Limb (tissue), 2 donors: Measurements from ENCODE around the gene DCAF12.
A peak's percentile ranks its signal among the peaks of the same experiment; 100 is the strongest.
"Not testable (repeated sequence)": the region's sequence is repeated elsewhere in the genome, so short reads cannot be mapped to it uniquely, and the experiment has no call there.

Experiments used
- DNase-seq, 2 donors: peaks; one replicate each; pipeline ENCODE4 v3.0.0-alpha.2; 2016; ENCODE audit errors: extremely low spot score in 2 of 2

DCAF12 gene

DNA sequence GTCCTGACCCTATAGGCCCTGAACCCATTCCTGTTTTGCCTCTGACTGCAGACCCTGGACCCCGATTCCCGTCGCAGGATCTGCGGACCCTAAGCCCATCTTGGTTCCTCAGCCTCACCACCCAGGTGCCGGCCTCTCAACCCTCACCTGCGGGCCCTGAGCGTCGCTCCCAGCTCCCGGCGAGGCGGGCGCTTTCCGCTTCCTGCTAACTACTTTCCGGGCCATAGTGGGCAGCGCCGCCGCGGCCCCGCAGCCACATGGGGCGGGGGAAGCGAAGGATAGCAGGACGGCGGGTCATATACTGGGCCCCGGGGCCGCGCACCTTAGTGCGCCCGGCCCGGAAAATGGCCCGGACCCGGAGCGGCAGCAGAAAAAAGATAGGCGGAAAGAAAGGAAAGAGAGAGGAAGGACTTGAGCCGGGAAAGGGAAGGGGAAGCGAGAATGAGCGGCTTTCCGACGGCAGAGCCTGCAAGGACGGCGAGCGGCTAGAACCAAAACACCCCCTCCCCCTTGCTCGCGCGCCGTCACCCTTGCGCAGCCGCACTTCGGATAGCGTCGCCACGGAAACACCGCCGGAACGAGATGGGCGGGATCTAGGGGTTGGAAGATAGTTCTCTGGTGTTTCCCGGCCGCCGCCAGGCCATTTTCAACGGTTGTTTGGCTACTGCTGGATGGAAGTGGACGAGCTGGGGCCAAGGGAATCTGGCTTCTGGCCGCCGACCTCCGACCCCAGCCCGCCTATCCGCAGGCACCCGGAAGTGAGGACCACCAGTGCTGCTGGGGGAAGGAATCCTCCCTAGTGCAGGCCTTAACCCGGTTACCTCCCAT is at the start of gene DCAF12:
Gene DCAF12 (minus strand): TSS at position 492 of the 828 bp plus-strand sequence. CDS start 267 bp downstream, at position 225.
- peak; percentile 95 to 96 for DNase-seq

DNA sequence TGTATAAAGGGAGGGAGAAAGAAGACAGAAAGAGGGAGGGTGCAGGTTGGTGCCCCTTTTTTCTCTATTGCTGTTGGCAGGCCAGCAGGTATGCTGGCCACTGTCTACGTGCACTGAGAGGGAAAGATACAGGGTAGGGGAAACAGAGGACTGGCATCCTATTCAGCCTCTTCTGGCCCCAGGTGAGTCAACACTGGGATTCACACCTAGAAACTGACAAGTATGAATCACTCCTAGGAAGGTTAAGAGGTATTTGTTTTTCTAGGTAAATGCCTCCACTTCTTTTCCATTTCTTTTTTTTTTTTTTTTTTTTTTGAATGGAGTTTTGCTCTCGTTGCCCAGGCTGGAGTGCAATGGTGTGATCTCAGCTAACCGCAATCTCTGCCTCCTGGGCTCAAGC is 49.6 kb upstream of the DCAF12 start:
- DNase-seq = no peak

DNA sequence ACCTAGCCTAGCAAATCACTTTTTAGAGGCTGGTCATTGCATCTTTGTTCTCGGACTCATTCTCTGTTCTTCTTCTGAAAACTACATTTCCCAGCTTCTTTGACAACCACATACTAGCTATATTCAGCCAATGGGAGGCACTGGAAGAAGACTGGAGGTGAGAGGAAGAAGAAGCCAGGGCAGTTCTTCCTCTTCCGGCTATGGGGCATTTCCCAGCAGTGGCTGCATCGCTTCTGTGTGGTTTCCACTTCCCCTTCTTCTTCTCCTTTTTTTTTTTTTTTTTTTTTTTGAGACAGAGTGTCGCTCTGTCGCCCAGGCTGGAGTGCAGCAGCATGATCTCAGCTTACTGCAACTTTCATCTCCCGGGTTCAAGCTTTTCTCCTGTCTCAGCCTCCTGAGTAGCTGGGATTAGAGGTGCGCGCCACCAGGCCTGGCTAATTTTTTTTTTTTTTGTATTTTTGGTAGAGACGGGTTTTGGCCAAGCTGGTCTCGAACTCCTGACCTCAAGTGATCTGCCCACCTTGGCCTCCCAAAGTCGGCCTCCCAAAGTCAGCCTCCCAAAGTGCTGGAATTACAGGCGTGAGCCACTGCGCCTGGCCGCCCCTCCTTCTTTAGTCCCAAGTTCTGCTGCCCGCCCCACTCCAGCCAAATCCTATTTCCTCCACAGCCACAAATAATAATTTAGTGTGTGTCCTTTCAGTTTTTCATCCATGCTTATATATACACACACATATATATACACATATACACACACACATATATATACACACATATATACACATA is 45.4 kb upstream of the DCAF12 start:
- DNase-seq = no peak

DNA sequence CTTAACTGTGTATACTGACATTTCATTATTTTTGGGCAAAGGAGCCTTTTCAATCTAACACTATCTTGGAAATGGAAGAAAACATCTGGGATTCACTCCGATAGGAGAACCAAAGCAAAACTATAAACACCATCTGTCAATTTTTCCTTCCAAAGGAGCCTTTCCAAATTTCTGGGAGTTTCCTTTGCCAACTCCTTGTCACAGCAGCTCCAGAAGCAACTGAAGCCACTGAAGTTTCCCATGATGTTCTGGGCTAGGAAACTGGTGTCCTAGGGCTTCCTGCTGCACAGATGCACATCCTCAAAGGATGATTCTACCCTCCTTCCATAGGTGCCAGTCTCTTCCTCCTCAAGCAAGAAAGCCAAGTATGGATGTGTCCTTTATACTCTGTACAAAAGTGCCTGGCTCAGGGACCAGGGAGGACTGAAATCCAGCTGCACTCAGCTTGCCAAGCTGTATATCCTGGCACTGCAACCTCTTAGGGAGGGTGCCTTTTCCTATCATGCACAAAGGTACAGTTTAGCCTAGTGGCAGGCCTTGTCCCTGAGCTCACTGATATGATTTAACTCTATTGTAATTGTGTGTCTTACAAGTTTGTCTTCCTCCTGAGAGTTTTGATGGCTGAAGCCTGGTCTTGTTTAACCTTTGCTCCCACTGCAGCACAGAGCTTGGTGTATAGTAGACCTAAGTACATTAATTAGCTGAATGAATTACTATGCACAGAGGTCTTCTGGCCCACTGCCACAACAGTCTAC is 43.9 kb upstream of the DCAF12 start:
- no peak for DNase-seq

DNA sequence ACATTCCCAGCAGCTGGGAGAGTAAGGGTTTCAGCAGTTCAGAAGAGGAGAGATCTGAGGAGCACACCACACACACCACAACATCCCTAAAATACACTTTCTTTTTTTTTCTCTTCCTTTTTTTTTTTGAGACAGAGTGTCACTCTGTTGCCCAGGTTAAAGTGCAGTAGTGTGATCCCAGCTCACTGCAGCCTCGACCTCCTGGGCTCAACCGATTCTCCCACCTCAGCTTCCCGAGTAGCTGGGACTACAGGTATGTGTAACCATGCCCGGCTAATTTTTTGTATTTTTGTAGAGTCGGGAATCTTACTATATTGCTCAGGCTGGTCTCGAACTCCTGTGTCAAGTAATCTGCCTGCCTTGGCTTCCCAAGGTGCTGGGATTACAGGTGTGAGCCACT is 42.6 kb upstream of the DCAF12 start:
- DNase-seq = no peak

DNA sequence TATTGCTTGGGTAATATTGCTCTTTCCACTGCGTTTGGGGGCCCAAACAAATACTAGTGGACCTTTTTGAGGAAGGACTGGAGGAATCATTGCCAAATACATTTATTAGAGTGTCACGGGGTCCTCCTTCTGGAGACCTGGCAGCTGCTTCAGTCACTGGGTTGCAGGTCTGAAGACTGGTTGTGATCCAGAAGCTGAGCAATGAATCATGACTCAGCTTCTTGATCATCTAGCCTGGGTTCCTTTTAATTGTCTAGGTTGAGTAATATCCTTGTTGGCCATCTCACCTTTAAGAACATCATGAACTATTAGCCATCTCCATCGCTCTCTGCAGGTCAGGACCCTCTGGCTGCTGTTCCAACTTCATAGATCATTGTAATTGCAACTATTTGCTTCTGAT is 36.9 kb upstream of the DCAF12 start:
- DNase-seq = no peak

DNA sequence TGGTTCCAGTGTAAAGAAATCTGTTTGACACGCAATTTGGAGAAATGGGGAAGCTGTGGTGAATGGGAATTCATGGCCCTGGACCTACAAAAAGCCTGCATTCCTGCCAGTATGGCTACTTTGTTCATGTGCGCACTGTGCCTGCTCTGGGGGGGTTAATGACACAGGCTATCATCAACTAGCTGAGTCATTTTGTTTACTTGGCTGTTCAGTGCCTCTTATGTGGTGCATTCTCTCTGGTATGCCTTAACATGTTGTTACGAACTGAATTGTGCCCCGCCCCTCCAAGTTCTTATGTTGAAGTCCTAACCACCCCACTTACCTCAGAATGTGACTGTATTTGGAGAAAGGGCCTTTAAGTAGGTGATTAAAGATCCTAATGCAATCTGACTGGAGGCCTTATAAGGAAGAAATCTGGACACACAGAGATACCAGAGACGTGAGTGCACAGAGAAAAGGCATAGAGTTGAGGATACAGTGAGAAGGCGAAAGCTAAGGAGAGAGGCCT is 31.9 kb upstream of the DCAF12 start:
- no peak for DNase-seq

DNA sequence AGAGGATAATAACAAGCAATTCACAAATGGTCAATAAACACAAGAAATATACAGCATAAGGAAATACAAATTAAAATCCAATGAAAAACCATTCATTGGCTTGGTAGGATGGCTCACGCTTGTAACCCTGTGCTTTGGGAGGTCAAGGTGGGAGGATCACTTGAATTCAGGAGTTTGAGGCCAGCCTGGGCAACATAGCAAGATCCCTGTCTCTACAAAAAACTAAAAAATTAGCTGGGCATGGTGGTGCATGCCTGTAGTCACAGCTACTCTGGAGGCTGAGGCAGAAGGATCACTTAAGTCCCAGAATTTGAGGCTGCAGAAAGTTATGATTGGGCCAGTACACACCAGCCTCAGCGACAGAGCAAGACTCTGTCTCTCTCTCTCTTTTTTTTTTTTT is 31.4 kb upstream of the DCAF12 start:
- DNase-seq = no peak

DNA sequence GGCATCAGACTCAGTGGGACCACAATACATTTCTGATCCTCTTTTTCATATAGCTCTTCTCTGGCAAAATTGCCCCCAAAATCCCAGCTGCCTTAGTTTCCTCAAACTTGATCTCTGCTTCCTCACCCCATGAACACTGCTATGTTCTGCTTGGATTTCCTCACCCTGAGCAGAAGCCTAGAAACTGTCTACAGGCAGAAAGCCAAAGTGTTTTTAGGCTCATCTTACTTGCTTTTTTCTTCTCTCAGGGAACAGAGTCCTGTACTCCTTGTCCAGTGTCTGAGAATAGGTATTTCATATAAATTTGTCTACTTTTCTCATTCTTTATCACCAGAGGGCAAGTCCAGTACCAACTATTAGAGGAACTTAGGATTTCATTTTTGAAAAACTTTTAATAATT is 30.8 kb upstream of the DCAF12 start:
- no peak for DNase-seq

DNA sequence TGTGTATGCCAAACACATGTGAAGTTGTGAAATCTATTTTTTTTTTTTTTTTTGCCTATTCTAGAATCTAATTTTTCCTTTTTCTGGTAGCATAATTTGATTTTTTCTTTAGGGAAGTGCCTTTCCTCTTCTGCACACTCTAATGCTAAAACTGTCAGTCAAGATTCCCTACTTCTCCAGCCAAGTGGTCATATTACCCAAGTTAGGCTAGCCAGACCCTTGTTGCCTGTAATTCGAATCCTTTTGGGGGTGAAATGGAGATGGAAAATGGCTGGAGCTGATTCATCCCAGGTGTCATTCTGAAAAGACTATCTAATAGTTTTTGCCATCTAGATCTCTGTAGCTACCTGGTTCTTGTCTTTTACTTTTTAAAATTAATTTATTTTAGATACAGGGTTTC is 27.6 kb upstream of the DCAF12 start:
- DNase-seq = no peak

DNA sequence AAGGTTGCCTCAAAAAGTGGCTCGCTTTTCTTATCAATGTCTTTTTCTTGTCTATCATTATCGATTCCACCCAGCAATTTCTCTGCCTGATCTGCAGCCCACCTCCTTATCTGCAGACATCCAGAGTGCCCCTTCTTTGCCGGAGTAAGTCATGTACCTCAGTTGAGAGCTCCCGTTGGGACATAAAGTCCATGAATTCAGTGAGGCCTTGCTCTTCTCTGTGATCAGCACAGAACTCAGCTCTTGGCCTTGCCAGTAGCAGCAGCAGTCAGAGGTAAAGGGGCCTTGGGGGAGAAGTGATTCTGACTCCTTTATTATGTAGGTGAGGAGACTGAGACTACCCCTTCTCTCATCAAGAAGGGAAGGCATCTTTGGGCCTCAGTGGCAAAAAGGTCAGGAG is 24.9 kb upstream of the DCAF12 start:
- no peak for DNase-seq

DNA sequence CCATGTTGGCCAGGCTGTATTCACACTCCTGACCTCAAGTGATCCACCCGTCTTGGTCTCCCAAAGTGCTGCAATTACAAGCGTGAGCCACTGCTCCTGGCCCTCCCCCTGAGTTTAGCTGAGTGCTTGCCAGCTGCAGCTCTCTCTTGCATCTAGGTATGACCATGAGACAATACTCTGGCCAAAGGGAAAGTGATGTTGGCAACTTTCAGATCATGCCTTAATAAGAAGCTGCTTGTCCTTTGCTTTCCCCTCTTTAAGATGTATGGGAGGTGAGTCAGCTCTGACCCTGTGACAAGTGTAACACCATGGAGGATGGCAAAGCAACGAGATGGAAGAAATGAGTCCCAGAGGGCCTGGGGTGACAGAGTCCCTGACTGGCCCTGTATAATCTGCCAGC is 18.7 kb upstream of the DCAF12 start:
- no peak for DNase-seq

DNA sequence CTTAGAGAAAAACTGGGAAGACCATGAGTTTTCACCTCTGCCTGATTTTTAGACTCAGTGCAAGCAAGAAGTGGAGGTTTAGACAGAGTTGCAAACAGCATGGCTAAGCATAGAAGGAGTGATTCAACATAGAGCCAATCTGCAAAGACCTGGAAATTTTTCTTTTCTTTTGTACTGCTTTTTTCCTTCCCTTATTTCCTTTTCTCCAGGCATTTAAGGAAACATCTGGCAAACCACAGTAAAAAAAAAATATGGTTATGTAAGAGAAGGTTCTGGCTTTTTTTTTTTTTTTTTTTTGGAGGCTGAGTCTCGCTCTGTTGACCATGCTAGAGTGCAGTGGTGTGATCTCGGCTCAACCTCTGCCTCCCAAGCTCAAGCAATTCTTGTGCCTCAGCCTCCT is 16.6 kb upstream of the DCAF12 start:
- no peak for DNase-seq

DNA sequence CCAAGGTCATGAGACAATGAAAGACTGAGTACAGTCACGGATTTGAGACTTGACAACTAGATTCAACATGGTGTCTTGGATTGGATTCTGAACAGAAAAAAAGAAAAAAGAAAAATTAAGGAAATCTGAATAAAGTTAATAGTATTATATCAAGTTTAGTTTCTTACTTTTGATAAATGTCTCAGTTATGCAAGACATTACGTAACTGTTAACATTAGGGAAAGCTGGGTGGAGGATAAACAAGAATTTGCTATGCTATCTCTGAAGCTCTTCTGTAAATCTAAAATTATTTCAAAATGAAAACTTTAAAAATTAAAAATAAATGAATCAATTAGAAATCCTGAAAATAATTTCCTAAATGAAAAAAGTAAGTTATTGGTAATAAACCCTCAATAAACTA is 14.4 kb upstream of the DCAF12 start:
- DNase-seq = no peak

DNA sequence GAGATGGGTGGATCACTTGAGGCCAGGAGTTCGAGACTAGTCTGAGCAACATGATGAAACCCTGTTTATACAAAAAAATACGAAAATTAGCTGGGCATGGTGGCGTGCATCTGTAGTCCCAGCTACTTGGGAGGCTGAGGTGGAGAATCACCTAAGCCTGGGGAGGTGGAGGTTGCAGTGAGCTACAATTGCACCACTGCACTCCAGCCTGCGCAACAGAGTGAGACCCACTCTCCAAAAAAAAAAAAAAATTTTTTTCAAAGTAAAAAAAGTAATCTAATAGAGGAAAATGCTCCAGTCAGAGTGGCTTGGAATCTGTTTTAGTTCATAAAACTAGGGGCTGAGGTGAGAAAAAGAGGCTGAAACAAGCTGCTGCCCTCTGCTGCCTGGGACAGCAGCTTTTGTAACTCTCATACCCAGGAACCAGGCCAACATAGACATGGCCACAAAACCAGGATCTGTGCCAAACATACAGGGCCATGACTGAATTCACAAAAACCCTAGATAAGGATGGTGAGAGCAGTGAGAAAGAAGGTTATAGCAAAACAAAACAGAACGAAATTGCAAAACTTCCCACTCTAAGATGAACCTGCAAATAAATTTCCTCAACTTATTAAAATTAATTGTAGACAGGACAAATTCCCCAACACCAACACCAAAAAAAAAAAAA is 13.1 kb upstream of the DCAF12 start:
- DNase-seq = peak in 1 of 2 donors; percentile 15

DNA sequence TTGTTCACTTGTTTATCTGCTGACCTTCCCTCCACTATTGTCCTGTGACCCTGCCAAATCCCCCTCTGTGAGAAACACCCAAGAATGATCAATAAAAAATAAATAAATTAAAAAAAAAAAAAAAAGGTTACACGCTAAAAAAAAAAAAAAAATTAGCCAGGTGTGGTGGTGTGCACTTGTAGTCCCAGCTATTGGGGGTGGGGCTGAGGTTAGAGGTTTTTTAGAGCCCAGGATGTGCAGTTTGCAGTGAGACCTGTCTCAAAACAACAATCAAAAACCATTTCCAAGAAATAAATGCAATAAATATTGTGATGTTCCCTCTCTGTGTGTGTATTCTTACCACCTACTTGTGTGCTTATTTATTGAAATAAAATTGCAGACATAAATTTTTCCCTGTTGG is 12.1 kb upstream of the DCAF12 start:
- DNase-seq = not testable (repeated sequence)

DNA sequence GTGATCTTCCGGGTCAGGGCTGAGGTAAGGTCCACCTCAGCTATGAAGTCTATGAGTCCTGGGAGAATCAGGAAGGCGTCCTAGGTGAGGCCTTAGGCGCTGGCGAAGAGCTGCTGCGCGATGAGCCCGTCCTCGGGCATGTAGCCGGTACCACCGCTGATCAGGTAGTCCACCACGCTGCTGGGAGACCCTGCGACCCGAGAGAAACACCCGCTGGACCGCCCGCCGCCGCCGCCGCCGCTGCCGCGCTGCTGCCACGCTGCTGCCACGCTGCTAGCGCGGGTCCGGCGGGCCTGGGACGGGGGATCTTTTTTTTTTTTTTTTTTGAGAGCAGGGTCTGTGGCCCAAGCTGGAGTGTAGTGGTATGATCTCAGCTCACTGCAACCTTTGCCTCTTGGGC is 8.0 kb upstream of the DCAF12 start:
- DNase-seq = no peak

DNA sequence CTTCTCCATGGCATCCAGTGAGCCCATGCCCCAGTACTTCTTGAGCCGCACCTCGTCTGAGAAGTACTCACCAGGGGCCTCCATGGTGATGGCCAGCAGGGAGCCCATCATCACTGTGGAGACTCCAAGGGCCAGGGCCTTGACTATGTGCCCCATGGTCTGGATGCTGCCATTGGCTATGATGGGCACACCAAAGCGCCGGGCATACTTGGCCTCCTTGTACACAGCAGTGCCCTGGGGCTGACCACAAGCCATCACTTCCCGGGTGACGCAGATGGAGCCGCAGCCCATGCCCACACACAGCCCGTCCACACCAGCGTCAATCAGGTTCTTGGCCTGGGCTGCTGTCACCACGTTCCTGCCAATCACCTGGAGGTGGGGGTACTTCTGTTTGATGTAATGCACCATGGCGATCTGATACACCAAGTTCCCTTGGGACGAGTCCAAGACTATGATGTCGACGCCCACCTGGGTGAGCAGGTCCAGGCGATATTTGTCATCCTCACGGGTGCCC is 7.0 kb upstream of the DCAF12 start:
- no peak for DNase-seq

DNA sequence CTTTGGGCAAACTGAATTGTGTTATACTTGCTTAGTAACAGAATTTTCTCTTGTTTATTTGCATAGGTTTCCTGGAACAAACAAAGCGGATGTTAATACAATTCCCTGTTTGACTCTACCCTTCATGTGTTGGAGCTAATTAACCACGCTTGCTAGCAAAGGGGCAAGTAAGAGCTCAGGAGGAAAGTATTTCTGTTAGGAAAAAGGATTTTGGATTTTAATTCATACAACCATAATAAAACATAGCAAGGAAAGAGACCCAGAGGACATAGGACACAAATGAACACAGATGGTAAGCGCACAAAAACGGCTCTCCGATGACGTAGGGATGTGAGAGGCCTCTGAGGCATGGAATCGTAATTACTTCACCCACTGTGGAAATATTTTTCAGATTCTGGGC is 5.1 kb upstream of the DCAF12 start:
- no peak for DNase-seq

DNA sequence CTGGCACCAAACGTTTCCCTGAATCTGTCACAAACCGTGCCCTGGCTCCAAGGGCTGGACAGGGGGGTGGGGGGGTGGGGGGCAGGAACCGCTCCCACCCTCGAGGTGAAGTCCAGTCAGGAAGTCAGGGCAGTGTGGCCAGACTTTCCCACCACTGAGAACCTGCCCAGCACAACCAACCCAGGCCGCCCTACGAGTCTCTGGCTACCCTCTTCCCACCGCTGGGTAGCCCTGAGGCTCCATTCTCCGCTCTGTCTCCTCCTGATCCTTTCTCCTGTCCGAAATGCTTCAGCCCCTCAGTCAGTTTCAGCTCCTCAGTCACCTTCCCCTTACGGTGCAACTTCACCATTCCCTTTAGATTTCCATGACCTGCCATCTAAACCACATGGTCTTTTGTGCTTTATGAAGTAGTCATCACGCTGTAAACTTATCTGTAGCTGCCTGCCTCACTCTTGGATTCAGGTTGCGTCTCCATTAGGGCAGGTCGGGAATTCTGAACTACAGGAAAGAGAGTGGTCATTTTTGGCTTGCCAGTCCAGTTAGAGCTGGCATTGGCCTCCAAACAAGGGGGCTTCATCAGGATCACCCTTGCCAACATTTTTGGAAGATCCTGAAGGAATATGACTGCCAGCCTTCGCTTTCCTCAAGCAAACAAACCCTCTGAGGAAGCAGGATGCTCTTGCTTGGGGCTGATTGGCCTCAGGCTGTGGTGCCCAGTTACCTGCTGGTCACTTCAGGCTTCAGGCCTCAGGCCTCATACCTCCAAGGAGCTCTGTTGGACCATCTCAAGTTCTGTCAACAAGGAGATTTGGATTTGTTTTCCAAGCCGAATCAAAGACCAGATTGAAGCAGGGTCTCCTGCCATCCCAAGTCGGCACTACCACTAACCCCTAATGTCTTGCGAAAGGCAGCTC is 794 bp upstream of the DCAF12 start:
- DNase-seq = no peak
